ENCODE results near the gene ZNF160. TPM values are rescaled to one million over a fixed set of nuclear protein-coding genes. Genes with fewer than 3 reads are reported as not detected.
"Not testable (repeated sequence)": the region's sequence is repeated elsewhere in the genome, so short reads cannot be mapped to it uniquely, and the experiment has no call there.

Gene ZNF160
- total and polyA plus RNA-seq, 9 donors = 21.7 to 53.2 (median 37.5) TPM

DNA sequence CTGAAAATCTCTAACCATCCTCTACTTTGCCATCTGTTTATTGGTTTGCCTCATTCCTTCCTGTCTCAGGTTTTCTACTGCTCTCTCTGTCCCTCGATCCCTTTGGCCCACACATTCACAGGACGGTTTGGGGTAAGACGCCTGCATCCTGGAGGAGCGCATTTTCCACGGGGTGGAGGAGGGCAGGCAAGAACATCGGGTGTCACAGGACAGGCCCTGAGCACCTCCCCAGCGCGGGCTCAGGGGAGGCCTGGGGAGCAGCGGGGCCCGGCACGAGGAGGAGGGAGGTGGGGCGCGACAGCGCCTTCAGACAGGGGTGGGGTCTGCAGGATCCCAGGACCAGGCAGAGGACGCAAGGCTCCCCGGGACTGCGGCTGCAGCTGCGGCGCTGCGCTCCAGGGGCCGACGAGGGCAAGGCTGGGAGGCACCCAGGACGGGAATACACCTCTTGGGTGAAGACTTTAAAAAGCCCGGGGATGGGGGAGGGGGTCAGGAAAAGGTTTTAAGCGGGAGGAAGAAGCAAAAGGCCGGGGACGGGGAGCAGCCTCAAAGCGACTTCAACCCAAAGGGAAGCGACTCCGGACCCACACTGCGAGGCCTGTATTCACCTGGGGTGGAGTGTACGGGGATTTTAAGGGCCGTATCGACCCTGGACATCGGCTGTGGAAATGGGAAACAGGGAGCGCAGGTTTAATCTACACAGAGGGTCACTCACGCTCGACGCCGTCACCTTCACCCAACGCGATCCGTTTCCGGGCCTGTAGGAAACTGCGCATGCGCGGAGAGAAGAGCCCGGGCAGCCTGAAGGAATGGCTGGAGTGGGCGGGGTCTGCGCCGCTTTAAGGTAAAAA is 29.1 kb upstream of the ZNF160 start, which contains the start of gene ZNF415:
ZNF415 (minus strand) TSS at position 770 of the 851 bp plus-strand sequence. CDS start 10,234 bp downstream, outside the sequence.
- Histone ChIP-seq H3K36me3 (no peaks in the 10 kb centered on the region), H3K4me1 (ENCODE audit: insufficient read depth) (peaks cover 4% of the 10 kb centered on the region), H3K9me3 (no peaks in the 10 kb centered on the region), H3K27me3 (no peaks in the 10 kb centered on the region), H3K4me3 (peak within 1 kb of the TSS; percentile 60), H3K27ac (peak within 1 kb of the TSS in 1 of 2 donors; percentile 7)
- peak; percentile 86 to 90 (median 87) for DNase-seq
- 1 to 2% (median 1%) methylated on average over 51 of the region's 51 CpGs for WGBS, 3 donors
- intact Hi-C loops (cut with DNase I) = no loop called here
- TF ChIP-seq POLR2A (IDR thresholded peaks at IDR 0.05) (no peak), EP300 (IDR thresholded peaks at IDR 0.05) (no peak)
- TF ChIP-seq, protein P1, sequence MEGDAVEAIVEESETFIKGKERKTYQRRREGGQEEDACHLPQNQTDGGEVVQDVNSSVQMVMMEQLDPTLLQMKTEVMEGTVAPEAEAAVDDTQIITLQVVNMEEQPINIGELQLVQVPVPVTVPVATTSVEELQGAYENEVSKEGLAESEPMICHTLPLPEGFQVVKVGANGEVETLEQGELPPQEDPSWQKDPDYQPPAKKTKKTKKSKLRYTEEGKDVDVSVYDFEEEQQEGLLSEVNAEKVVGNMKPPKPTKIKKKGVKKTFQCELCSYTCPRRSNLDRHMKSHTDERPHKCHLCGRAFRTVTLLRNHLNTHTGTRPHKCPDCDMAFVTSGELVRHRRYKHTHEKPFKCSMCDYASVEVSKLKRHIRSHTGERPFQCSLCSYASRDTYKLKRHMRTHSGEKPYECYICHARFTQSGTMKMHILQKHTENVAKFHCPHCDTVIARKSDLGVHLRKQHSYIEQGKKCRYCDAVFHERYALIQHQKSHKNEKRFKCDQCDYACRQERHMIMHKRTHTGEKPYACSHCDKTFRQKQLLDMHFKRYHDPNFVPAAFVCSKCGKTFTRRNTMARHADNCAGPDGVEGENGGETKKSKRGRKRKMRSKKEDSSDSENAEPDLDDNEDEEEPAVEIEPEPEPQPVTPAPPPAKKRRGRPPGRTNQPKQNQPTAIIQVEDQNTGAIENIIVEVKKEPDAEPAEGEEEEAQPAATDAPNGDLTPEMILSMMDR (IDR thresholded peaks at IDR 0.05) = no peak

DNA sequence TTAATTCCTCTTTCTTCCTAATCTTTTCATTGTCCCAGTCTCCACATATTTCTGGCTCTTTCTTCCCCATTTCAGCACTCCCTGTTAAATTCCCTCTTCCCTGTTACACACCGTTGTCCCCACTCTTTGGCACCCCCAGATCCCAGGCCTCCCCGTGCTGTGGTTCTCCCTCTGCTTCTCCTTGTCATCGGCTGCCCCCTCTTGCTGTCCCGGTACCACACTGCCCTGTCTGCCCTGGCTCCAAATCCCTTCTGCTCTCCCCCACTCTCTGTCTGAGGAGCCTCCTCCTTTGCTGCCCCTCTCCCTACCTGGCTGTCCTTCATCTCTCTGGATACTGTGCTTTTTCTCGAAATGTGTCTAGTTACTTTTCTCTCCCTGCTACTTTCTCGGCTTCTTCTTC is 28.5 kb upstream of the ZNF160 start:
- H3K4me3 ChIP-seq = peak overlapping the region; percentile 60
- H3K4me1 ChIP-seq (ENCODE audit: insufficient read depth) = peaks cover 4% of the 10 kb centered on the region
- no peaks in the 10 kb centered on the region for H3K9me3 ChIP-seq
- H3K27me3 ChIP-seq = no peaks in the 10 kb centered on the region
- DNase-seq = no peak
- TF ChIP-seq EP300 (IDR thresholded peaks at IDR 0.05) (no peak), POLR2A (IDR thresholded peaks at IDR 0.05) (no peak)
- TF ChIP-seq, protein P1 (IDR thresholded peaks at IDR 0.05) = no peak
- H3K27ac ChIP-seq = no peak overlapping the region
- intact Hi-C loops (cut with DNase I) = no loop called here
- H3K36me3 ChIP-seq = no peaks in the 10 kb centered on the region
- WGBS, 3 donors = 30 to 38% (median 32%) methylated on average over 6 of the region's 6 CpGs

DNA sequence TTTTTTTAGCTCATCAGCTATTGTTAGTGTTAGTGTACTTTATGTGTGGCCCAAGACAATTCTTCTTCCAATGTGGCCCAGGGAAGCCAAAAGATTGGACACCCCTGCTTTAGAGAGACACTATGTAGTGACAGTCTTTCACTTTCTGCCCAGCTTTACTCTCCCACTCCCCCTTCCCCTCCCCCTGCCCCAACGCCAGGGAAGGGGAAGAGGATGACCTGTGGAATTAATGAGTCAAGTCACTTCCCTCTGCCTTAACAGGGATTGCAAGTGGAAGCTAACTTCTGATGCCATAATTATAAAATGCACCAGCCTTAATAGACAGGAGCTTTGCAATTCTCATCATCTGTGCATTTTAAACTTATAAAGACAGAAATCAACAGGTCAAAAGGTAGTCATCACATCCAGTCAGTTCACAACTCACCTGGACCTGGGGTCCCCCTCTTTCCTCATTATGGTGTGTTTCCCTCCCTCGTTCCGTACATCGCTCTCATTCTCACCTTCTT is 27.9 kb upstream of the ZNF160 start:
- intact Hi-C loops (cut with DNase I) = no loop called here
- Histone ChIP-seq H3K4me1 (ENCODE audit: insufficient read depth) (peaks cover 4% of the 10 kb centered on the region), H3K36me3 (no peaks in the 10 kb centered on the region), H3K27me3 (no peaks in the 10 kb centered on the region), H3K27ac (no peak overlapping the region), H3K9me3 (no peaks in the 10 kb centered on the region), H3K4me3 (no peak overlapping the region)
- TF ChIP-seq, protein P1 (IDR thresholded peaks at IDR 0.05) = no peak
- TF ChIP-seq POLR2A (IDR thresholded peaks at IDR 0.05) = no peak
- TF ChIP-seq EP300 (IDR thresholded peaks at IDR 0.05) = no peak
- 81 to 87% (median 82%) methylated on average over 4 of the region's 4 CpGs for WGBS, 3 donors
- no peak for DNase-seq

DNA sequence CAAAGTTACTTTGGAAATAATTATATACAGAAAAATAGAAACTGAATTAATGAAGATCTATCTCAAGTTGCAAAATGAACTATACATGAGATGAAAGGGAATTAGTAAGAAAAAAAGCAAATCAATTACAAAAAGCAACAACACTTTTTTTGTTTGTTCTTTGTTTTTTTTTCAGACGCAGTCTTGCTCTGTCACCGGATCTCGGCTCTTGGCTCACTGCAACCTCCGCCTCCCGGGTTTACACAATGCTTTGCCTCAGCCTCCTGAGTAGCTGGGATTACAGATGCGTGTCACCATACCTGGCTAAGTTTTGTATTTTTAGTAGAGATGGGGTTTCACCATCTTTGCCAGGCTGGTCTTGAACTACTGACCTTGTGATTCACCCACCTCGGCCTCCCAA is 27.3 kb upstream of the ZNF160 start:
- Histone ChIP-seq H3K36me3 (no peaks in the 10 kb centered on the region), H3K4me3 (no peak overlapping the region), H3K27me3 (no peaks in the 10 kb centered on the region), H3K9me3 (no peaks in the 10 kb centered on the region), H3K4me1 (ENCODE audit: insufficient read depth) (peaks cover 4% of the 10 kb centered on the region), H3K27ac (no peak overlapping the region)
- TF ChIP-seq, protein P1 (IDR thresholded peaks at IDR 0.05) = no peak
- no peak for TF ChIP-seq EP300 (IDR thresholded peaks at IDR 0.05)
- TF ChIP-seq POLR2A (IDR thresholded peaks at IDR 0.05) = no peak
- intact Hi-C loops (cut with DNase I) = no loop called here
- 86 to 90% (median 88%) methylated on average over 7 of the region's 7 CpGs for WGBS, 3 donors
- DNase-seq = no peak

DNA sequence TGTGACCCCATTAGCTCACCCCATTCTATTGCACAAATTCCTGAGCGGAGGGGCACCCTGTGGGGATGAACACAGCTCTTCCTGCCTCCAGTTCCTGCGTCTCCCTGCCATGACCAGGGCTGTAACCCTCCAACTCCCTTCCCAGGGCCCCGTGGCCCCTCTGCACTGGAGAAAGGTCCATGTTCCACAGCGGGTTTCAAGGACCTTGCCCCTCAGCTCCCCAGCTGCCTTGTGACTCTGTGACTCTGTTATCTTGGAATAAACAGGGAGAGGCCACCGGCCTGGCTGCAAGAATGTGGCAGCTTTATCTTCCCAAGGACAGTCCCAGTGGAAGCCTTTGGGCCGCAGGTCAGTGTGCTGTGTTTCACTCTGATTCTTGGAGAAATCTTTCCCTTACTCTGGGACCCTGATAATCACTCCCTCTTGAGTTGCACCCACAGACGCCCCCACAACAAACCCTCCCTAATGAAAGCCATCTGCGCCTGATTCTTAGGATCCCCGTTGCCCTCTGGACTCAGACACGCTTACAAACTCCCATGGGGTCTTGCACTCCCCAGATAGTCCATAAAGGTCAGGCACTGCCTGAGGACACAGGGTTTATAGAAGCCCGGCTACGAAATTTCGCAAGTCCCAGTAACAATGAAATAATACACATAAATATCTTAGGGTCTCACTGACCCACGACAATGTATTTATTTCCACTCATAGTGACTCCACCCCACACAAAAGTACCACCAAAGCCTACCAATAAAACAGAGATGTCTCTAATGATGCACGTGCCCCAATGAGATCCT is 23.7 kb upstream of the ZNF160 start:
- H3K27ac ChIP-seq; DNase-seq; H3K36me3 ChIP-seq; H3K9me3 ChIP-seq; H3K4me3 ChIP-seq; intact Hi-C loops (cut with DNase I); H3K27me3 ChIP-seq; H3K4me1 ChIP-seq (ENCODE audit: insufficient read depth): not testable (repeated sequence)
- 40 to 55% (median 48%) methylated on average over 8 to 9 of the region's 15 CpGs for WGBS, 3 donors
